CD14-positive monocyte (primary cell): ENCODE measurements around the gene BCOR. TPM values are rescaled to one million over a fixed set of nuclear protein-coding genes. Genes with fewer than 3 reads are reported as not detected.
A peak's percentile ranks its signal among the peaks of the same experiment; 100 is the strongest.

Experiments used
- DNase-seq, 3 donors: peaks; one replicate each; pipeline ENCODE4 v3.0.0-alpha.2; 2011 to 2022
- H2AFZ ChIP-seq: 2 replicates; pipeline ENCODE4 v1.6.0; 2012; ENCODE audit warnings: mild to moderate bottlenecking, low read depth, low read length, inconsistent platforms; ENCODE audit not compliant: insufficient read depth, poor library complexity, severe bottlenecking
- H3K27ac ChIP-seq, 2 donors: 1 replicate in 1 of 2; 2 replicates in 1 of 2; pipeline ENCODE4 v1.5.1; 2012 to 2013; ENCODE audit warnings: low read length in 2 of 2, control low read depth in 1 of 2, inconsistent platforms in 1 of 2, low read depth in 1 of 2, mild to moderate bottlenecking in 1 of 2
- H3K27me3 ChIP-seq, 2 donors: one replicate each; pipeline versions ENCODE4 v1.6.0 to v1.6.1; 2011 to 2013; ENCODE audit warnings: low read length in 2 of 2; ENCODE audit not compliant: control insufficient read depth in 2 of 2, insufficient read depth in 2 of 2
- H3K36me3 ChIP-seq, 2 donors: replicated peaks in 1 of 2; 1 replicate in 1 of 2; 2 replicates in 1 of 2; pipeline versions ENCODE4 v1.5.1 to v1.6.1; 2012 to 2013; ENCODE audit warnings: low read length in 2 of 2, control low read depth in 1 of 2, inconsistent platforms in 1 of 2, mild to moderate bottlenecking in 1 of 2; ENCODE audit not compliant: insufficient read depth in 2 of 2, control insufficient read depth in 1 of 2
- H3K4me1 ChIP-seq, 2 donors: 1 replicate in 1 of 2; 2 replicates in 1 of 2; pipeline versions ENCODE4 v1.5.1 to v1.6.1; 2012 to 2013; ENCODE audit warnings: low read length in 2 of 2, control low read depth in 1 of 2, inconsistent platforms in 1 of 2, mild to moderate bottlenecking in 1 of 2, moderate library complexity in 1 of 2; ENCODE audit not compliant: insufficient read depth in 2 of 2, control insufficient read depth in 1 of 2
- H3K4me2 ChIP-seq: replicated peaks from 2 replicates; pipeline ENCODE3; 2012; ENCODE audit warnings: low read length, moderate library complexity, mild to moderate bottlenecking; ENCODE audit not compliant: poor library complexity, severe bottlenecking; ENCODE audit errors: extremely low read depth
- H3K4me3 ChIP-seq, 3 experiments: fragments of 200-600 bp in 1 of 3; sonication (generic) in 1 of 3; replicated peaks in 1 of 3; 1 replicate in 2 of 3; 2 replicates in 1 of 3; pipeline ENCODE4 v1.5.1; 2011 to 2013; ENCODE audit warnings: low read length in 3 of 3, mild to moderate bottlenecking in 3 of 3, control low read depth in 2 of 3, low read depth in 2 of 3, inconsistent platforms in 1 of 3, moderate library complexity in 1 of 3
- H3K79me2 ChIP-seq: 2 replicates; pipeline ENCODE4 v1.6.0; 2012; ENCODE audit warnings: mild to moderate bottlenecking, control low read depth, inconsistent platforms, low read length, moderate library complexity; ENCODE audit not compliant: insufficient read depth
- H3K9ac ChIP-seq: 2 replicates; pipeline ENCODE4 v1.6.0; 2017; ENCODE audit warnings: low read length, mild to moderate bottlenecking; ENCODE audit not compliant: insufficient read depth, poor library complexity, severe bottlenecking
- H3K9me3 ChIP-seq, 2 donors: replicated peaks in 1 of 2; 1 replicate in 1 of 2; 2 replicates in 1 of 2; pipeline versions ENCODE4 v1.5.1 to v1.6.1; 2012 to 2013; ENCODE audit warnings: low read length in 2 of 2, control low read depth in 1 of 2; ENCODE audit not compliant: control insufficient read depth in 1 of 2, insufficient read depth in 1 of 2
- H4K20me1 ChIP-seq: 2 replicates; pipeline ENCODE4 v1.6.0; 2012; ENCODE audit warnings: mild to moderate bottlenecking, low read length, control low read depth, moderate library complexity; ENCODE audit not compliant: insufficient read depth
- H3K27ac Mint-ChIP-seq, 7 donors: one replicate each; pipeline ENCODE4 v1.8.0; 2020; ENCODE audit warnings: mild to moderate bottlenecking in 7 of 7, mixed read lengths in 7 of 7, moderate library complexity in 6 of 7, inconsistent platforms in 2 of 7
- H3K27me3 Mint-ChIP-seq, 3 donors: one replicate each; pipeline ENCODE4 v1.8.0; 2021 to 2022; ENCODE audit warnings: low read depth in 3 of 3, mild to moderate bottlenecking in 3 of 3, mixed read lengths in 3 of 3, moderate library complexity in 3 of 3, inconsistent platforms in 1 of 3
- H3K36me3 Mint-ChIP-seq, 2 donors: one replicate each; pipeline ENCODE4 v1.8.0; 2020; ENCODE audit warnings: mixed read lengths in 2 of 2, inconsistent platforms in 1 of 2, mild to moderate bottlenecking in 1 of 2
- H3K4me1 Mint-ChIP-seq: one replicate; pipeline ENCODE4 v1.8.0; 2020; ENCODE audit warnings: mild to moderate bottlenecking, mixed read lengths
- H3K4me3 Mint-ChIP-seq, 2 donors: one replicate each; pipeline ENCODE4 v1.8.0; 2020; ENCODE audit warnings: mild to moderate bottlenecking in 2 of 2, mixed read lengths in 2 of 2, moderate library complexity in 1 of 2
- H3K9me3 Mint-ChIP-seq, 7 donors: one replicate each; pipeline ENCODE4 v1.8.0; 2020 to 2022; ENCODE audit warnings: mixed read lengths in 7 of 7, mild to moderate bottlenecking in 6 of 7, moderate library complexity in 6 of 7, inconsistent platforms in 2 of 7
- WGBS: methylation state at CpG from one replicate; pipeline ENCODE4 v1.1.5; 2013; ENCODE audit warnings: missing lambda C conversion rate; ENCODE audit not compliant: insufficient coverage; 5-methylcytosine and 5-hydroxymethylcytosine counted together
- intact Hi-C, 2 donors: fragments of 100-400 bp; cut with micrococcal nuclease; formaldehyde crosslinking; loops; one replicate each; pipeline versions ENCODE4 v1.15.0 to v1.15.1; 2023
- polyA plus RNA-seq, 3 donors: library from polyadenylated mRNA; depleted of rRNA in 1 of 3; unstranded in 2 of 3; stranded (reverse) in 1 of 3; fragments of 300-500 nt in 2 of 3; fragments of >200 nt in 1 of 3; fragmentation: Illumina TruSeq in 2 of 3; gene quantifications; 1 replicate in 2 of 3; 2 replicates in 1 of 3; pipeline ENCODE4 v1.2.3, GENCODE V29; 2012 to 2021
- TF ChIP-seq, protein P1 (sequence below): fragments of 200-600 bp; IDR thresholded peaks from one replicate; pipeline ENCODE4 v1.8.0; 2022; ENCODE audit warnings: antibody characterized with exemption, mild to moderate bottlenecking

The BCOR gene
- polyA plus RNA-seq, 3 donors: 1.1 to 8.2 (median 2.6) TPM

DNA sequence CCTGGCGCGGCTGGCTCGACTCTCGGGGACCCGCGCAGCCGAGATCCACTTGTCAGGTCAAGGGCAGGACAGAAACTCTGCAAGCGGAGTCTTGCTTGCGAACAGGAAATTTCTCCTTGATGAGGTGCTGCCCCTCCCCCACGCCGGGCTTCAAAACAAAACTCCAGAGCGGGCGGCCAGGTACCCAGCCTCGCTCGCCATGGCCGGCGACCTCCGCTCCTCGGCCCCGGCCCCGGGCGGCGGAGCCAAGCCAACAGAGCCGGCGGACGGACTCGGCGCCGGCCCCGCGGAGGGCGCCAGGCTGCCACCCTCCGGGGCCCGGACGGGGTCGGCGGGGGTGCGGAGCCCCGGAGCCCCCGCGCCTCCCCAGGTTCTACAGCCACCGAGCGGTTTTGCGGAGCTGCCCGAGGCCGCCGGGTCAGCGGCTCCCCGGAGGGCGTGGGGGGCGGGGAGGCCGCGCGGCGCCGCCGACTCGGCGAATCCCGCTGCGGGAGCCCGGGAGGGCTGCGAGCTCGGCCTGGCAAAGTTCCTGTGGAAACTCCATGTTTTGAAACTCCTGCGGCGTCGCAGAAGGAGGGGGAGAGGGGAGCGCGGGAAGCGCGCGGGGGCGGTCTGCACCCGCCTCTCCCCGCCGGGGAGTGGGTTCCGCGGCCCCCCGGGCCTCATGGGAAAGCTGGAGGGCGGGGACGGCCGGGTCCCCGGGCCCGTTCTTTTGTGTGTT is 11.7 kb upstream of the BCOR start:
- TF ChIP-seq, protein P1, sequence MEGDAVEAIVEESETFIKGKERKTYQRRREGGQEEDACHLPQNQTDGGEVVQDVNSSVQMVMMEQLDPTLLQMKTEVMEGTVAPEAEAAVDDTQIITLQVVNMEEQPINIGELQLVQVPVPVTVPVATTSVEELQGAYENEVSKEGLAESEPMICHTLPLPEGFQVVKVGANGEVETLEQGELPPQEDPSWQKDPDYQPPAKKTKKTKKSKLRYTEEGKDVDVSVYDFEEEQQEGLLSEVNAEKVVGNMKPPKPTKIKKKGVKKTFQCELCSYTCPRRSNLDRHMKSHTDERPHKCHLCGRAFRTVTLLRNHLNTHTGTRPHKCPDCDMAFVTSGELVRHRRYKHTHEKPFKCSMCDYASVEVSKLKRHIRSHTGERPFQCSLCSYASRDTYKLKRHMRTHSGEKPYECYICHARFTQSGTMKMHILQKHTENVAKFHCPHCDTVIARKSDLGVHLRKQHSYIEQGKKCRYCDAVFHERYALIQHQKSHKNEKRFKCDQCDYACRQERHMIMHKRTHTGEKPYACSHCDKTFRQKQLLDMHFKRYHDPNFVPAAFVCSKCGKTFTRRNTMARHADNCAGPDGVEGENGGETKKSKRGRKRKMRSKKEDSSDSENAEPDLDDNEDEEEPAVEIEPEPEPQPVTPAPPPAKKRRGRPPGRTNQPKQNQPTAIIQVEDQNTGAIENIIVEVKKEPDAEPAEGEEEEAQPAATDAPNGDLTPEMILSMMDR: no peak
- peak in 1 of 3 donors; percentile 57 for DNase-seq
- H3K27me3 Mint-ChIP-seq: peaks cover 6 to 49% (median 15%) of the 10 kb centered on the region in 3 donors
- Histone ChIP-seq H2AFZ (peak overlapping the region; percentile 41), H3K27ac (no peak overlapping the region), H3K4me2 (peak overlapping the region; percentile 76), H3K36me3 (no peaks in the 10 kb centered on the region), H3K27me3 (peaks cover 0 to 9% of the 10 kb centered on the region in 2 donors), H3K4me1 (peaks cover 30 to 43% of the 10 kb centered on the region in 2 donors), H3K9ac (peak overlapping the region; percentile 40), H3K79me2 (peaks cover 4% of the 10 kb centered on the region), H4K20me1 (no peaks in the 10 kb centered on the region), H3K9me3 (no peaks in the 10 kb centered on the region), H3K4me3 (peak overlapping the region; percentile 21 to 67 (median 32))
- peak overlapping the region; percentile 34 to 39 for H3K4me3 Mint-ChIP-seq
- H3K4me1 Mint-ChIP-seq: peaks cover 13% of the 10 kb centered on the region
- WGBS: 0% methylated on average over 40 of the region's 84 CpGs
- intact Hi-C loops: loop anchor here in 1 of 2 donors (5.0 kb wide), 1 partner anchor 63 kb away; no protein-coding TSS in a partner anchor
- peaks cover 0 to 20% (median 15%) of the 10 kb centered on the region in 7 donors for H3K9me3 Mint-ChIP-seq
- H3K36me3 Mint-ChIP-seq: peaks cover 2 to 3% of the 10 kb centered on the region in 2 donors
- no peak overlapping the region for H3K27ac Mint-ChIP-seq

DNA sequence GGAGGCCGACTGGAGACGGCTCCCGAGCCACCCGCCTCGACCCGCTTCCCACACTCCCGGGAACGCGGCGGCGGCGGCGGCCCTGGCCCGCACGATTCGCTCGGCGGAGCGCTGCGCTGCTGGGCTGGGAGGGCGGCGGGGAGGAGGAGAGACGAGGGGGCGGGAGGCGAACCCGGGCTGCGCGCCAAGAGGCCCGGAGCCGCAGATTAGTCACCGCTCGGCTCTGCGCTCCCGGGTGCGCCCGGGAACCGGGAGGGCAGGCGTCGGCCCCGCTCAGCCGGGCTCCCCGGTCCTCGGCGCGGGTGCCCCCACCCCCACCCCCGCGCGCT is 11.2 kb upstream of the BCOR start:
- H3K9ac ChIP-seq: peak overlapping the region; percentile 21
- H3K9me3 ChIP-seq: no peaks in the 10 kb centered on the region
- H3K36me3 ChIP-seq: no peaks in the 10 kb centered on the region
- H3K4me3 ChIP-seq: peak overlapping the region; percentile 21 to 67 (median 32)
- no peaks in the 10 kb centered on the region for H4K20me1 ChIP-seq
- Mint-ChIP-seq H3K9me3 (peaks cover 0 to 25% (median 15%) of the 10 kb centered on the region in 7 donors), H3K4me3 (peak overlapping the region; percentile 50 to 57), H3K4me1 (peaks cover 16% of the 10 kb centered on the region), H3K36me3 (peaks cover 2 to 3% of the 10 kb centered on the region in 2 donors), H3K27ac (peak overlapping the region in 1 of 7 donors; percentile 35), H3K27me3 (peaks cover 6 to 54% (median 15%) of the 10 kb centered on the region in 3 donors)
- H3K27ac ChIP-seq: no peak overlapping the region
- peaks cover 35 to 48% of the 10 kb centered on the region in 2 donors for H3K4me1 ChIP-seq
- TF ChIP-seq, protein P1: no peak
- intact Hi-C loops: loop anchor here in 1 of 2 donors (5.0 kb wide), 1 partner anchor 63 kb away; no protein-coding TSS in a partner anchor
- WGBS: 1% methylated on average over 24 of the region's 48 CpGs
- peak overlapping the region; percentile 35 for H2AFZ ChIP-seq
- DNase-seq: peak in 2 of 3 donors; percentile 59 to 67
- peaks cover 0 to 11% of the 10 kb centered on the region in 2 donors for H3K27me3 ChIP-seq
- peak overlapping the region; percentile 76 for H3K4me2 ChIP-seq
- peaks cover 9% of the 10 kb centered on the region for H3K79me2 ChIP-seq
